Measurements from ENCODE around the gene ALDH1L1. TPM values are rescaled to one million over a fixed set of nuclear protein-coding genes. Genes with fewer than 3 reads are reported as not detected.

Gene ALDH1L1
- total RNA-seq, 1 donor from 2014 or later = 1.6 TPM

DNA sequence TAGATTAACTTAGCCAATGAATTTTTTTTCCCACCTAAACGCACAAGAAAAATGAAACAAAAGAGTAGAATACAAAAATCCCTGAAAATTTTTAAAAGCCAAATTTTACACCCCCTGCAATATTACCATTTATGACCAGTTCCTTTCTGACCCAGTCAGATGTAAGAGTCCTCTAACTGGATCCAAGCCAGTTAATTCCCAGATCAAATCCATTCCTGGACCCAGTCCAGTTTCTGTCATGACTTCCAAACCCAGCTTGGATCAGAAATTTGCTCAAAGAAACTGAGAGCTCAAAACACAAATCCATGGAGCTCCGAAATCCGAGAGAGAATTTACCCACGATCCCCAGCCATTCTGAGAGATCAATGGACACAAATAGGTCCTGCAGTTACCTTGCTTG, 17.0 kb upstream of the ALDH1L1 start:
- no peak for DNase-seq (ENCODE audit: low spot score in 2 of 2)
- no peak for FAIRE-seq

DNA sequence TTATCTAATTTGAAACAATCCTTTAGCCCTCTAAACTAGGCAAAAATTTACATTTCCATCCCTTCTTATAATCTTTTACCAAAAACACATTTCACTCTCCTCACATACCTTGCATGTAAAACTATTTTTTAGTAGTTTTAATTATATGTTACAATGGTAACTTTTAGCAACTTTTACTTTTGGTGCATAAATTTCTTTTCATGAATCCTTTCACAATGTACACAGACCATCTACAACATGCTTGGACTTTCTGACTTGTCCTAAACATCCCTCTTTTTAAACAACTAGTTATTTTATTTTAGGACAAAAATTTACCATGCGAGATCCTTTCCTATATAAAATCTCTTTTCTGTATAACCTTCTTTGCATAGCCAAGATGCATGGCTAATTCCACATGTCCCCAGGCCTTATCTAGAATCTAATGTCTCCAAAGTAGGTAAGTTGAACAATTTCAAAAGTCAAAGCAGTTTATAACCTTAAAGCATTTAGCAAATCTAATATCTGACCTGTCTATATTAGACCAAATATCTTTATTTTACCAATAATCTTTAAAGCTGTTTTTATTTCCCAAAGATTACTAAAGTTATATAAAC, 14.4 kb upstream of the ALDH1L1 start:
- DNase-seq (ENCODE audit: low spot score in 2 of 2) (no peak), FAIRE-seq (no peak)

- FAIRE-seq (no peak), DNase-seq (ENCODE audit: low spot score in 2 of 2) (no peak)
These were observed 10.9 kb upstream of the ALDH1L1 start for GRCh38 chr3:126191246-126191645.

DNA sequence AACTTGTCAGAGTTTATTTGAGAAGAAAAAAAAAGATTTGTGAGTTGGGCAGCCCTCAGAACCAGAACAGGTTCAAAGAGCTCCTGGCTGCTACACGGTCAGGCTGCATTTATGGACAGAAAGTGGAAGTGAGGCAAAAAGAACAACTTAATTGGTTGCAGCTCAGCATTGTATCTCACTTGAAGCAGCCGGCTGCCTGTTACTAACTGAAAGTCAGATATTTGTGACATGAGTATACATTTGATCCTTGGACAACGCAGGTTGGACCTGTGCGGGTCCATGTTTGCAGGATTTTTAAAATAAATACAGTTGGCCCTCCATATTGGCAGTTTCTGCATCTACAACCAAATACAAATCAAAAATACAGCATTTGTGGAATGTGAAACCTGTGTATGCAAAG, 7.5 kb upstream of the ALDH1L1 start:
- no peak for DNase-seq (ENCODE audit: low spot score in 2 of 2)
- FAIRE-seq = no peak

DNA sequence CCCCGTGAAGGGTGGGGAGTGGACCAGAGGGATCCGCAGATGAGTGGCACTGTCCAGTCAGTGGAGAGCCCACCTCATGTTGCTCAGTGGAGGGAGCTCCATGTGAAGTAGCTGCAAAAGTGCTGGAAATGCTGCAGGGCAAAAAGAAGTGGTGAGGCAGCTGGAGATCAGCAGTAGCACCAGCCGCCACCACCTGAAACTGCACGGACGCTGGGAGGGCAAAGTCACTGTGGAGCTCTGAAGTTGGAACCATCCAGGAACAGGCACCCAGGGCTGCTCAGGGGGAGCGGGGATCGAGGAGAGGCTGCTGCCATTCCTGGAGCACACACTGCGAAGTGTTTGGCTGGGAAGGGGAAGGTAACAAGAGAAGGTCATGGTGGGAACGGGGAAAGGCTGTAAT, 6.4 kb upstream of the ALDH1L1 start:
- FAIRE-seq (no peak), DNase-seq (ENCODE audit: low spot score in 2 of 2) (no peak)

DNA sequence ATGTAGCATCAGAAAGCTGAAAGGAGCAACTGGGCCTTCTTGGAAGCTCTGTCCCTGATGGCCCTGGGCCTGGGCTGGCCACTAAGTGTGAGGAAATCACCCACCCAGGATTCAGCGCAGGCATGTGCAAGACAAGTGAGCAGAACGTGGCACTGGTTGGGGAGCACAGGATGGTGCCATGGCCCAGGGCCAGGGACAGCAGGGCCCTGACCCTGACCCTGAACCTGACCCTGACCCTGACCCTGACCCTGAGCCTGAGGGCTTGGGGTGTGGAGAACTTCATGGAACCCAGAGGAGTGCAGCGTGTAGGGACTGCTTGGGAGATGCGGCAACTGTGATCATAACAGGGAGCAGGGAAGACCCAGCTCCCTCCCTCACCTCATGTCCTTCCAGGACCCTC, 5.9 kb upstream of the ALDH1L1 start:
- DNase-seq (ENCODE audit: low spot score in 2 of 2) (no peak), FAIRE-seq (no peak)

- DNase-seq (ENCODE audit: low spot score in 2 of 2) (no peak), FAIRE-seq (no peak)
These were observed 4.1 kb upstream of the ALDH1L1 start for GRCh38 chr3:126184465-126185000.

GRCh38 chr3:126181398-126181725, 976 bp upstream of the ALDH1L1 start:
- no peak for FAIRE-seq
- no peak for DNase-seq (ENCODE audit: low spot score in 2 of 2)

- DNase-seq (ENCODE audit: low spot score in 2 of 2) (no peak), FAIRE-seq (no peak)
These were observed 435 bp downstream of the ALDH1L1 start for GRCh38 chr3:126179825-126180476.

- DNase-seq (ENCODE audit: low spot score in 2 of 2) (no peak), FAIRE-seq (no peak)
These were observed 10.2 kb downstream of the ALDH1L1 start for GRCh38 chr3:126170073-126170777.

DNA sequence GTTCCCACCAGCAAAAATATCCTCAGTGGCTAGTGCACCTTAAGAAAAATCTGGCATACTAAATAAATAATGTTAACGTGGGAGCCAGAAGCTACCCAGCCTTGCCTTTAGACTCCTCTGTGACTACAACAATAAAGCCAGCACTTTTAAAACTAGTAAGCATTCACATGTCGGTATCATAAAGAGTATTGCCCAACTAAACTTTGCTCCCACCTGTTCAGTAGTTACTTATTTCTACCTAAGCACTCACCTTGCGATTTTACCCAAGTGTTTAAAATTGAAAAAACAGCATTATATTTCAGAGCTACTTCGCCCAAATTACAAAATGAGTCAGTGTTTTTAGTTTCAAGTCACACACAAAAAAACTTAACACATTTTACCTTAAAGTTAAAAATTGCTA, 12.8 kb downstream of the ALDH1L1 start:
- DNase-seq (ENCODE audit: low spot score in 2 of 2) (no peak), FAIRE-seq (no peak)

DNA sequence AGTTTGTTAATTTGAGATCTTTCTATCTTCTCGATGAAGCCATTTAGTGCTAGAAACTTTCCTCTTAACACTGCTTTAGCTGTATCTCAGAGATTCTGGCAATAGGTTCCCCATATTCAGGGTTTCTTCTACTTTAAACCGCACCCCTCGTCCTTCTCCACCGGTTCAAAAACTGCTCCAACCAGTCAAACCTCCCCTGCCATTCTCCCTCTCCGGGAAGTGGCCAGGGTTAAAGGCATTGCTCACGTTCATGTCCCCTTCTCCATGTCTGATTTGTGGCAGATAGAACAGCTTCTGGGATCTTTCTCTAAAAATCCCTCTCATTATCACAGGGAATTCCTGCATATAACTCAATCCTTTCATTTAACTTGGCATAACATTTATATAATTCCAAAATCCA, 14.4 kb downstream of the ALDH1L1 start:
- DNase-seq (ENCODE audit: low spot score in 2 of 2) = no peak
- no peak for FAIRE-seq

GRCh38 chr3:126161309-126161708, 19.1 kb downstream of the ALDH1L1 start:
- DNase-seq (ENCODE audit: low spot score in 2 of 2) (no peak), FAIRE-seq (no peak)

DNA sequence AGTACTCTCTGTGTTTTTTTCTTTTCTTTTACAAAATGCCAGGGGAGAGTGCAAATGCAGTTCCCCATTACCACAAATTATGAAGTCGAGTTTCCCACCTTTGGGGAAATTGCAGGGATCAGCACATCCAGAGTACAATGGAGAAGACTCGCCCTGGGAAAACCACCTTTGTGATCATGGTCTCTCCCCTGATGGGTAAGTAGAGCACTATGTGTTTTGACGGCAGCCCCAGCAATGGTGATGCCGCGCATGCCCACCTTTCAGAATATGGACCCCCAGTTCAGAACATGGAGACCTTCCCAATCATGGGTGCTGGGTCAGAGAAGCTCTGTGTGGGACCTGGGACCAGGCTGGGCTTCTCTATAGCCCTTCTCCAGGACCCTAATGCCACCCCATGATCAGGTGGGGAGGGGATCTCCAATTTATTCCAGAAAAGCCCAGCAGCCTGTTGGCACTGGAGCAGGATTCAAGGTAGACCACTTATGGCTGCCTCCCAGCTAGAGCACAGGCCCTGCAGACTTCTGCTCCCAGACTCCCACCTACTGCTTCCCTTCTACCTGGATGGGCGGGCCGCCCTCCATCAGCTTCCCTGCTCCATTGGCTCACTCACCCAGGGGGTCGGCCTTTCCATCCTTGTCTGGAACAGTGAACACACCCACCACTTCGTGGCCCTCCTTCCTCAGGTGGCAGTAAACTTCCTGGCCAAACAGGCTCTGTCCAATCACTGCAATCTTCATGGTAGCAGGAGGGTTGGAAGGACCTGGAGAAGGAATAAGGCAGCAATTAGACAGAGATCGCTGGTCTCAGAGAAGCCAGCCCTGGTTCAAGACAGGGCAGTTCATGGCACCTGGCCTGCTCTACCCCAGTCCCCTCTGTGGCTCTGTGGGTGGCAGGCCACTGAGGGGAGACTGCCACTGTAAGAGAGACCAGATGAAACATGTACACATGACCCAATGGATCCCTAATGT, 19.9 kb downstream of the ALDH1L1 start:
- FAIRE-seq (no peak), DNase-seq (ENCODE audit: low spot score in 2 of 2) (no peak)

- FAIRE-seq (no peak), DNase-seq (ENCODE audit: low spot score in 2 of 2) (no peak)
These were observed 20.9 kb downstream of the ALDH1L1 start for GRCh38 chr3:126159476-126159875.

DNA sequence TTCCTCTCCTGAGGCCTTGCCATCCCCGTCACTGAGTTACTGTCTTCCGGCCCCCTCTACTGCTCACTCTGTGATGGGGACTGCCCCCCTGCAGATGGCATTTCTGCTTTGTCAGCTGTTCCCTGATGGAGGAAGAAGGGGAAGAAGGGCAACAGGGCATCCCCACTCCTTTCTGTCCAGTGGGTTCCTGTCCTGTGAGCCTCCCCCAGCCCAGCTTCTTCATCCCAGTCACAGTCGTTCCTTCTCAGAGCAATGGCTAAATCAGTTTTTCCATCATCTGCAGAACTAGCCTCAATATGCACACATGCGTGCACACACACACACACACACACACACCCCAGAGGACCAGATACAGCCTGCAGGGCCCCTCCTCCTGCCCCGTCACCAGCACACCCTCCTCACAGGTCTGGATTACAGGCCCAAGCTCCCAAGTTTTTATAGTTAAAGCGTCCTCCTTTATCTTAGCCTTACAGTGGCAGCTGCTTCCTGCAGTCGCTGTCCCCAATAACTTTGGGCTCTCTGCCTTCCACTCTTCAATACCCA, 21.4 kb downstream of the ALDH1L1 start:
- DNase-seq (ENCODE audit: low spot score in 2 of 2) (no peak), FAIRE-seq (no peak)

GRCh38 chr3:126158016-126158911, 22.1 kb downstream of the ALDH1L1 start:
- no peak for FAIRE-seq
- DNase-seq (ENCODE audit: low spot score in 2 of 2) = no peak

DNA sequence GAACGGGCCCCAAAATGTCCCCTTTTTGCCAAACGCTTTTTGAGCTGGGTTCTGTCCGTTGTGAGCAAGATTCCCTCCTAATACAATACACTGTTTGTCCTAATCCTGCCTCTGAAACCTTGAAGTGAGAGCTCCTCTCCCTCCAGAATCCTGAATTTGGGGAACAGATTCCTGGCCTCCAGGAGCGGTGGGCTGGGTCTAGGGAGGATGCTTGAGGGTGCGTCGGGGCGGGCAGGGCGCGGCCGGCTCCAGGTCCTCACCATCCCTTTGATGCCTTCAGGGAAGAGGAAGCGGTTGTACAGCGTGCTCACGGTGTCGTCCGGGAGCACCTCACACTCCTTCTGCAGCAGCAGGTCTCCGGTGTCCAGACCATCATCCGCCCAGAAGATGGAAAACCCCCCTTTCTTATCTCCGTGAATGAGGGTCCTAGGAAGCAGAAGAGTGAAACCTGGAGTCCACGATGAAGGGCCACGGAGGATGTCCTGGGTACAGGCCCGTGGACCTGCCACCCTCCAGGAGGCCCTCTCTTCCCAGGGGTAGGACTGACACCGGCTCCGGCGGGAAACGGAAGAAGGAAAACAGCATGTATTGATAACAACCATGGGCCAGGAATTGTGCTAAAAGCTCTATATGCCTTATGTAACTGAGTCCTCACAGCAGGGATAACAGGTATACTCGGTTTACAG, 23.2 kb downstream of the ALDH1L1 start:
- FAIRE-seq (no peak), DNase-seq (ENCODE audit: low spot score in 2 of 2) (no peak)

DNA sequence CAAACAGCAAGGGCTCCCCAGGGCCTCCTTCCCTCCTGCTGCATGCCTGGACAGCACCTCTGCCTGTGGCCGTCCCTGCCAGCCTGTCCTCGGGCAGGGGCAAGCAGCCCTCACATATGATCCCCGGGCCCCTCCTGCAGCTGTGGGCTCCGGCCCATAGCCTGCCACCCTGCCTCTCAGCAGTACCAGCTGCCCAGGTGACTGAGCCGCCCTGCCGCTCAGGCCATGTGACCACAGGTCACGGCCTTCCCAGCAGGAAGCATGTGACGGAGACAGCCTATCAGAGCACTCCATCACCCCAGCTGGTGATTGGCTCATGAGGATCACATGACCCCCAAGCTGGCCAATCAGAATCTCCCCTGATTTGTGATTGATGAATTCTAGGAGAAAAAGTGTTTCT, 23.9 kb downstream of the ALDH1L1 start:
- DNase-seq (ENCODE audit: low spot score in 2 of 2) (no peak), FAIRE-seq (no peak)

Measured in frontal cortex (tissue), 4 donors.